ENCODE data around the gene OR2S2.
"Not testable (repeated sequence)": the region's sequence is repeated elsewhere in the genome, so short reads cannot be mapped to it uniquely, and the experiment has no call there.

Gene OR2S2

GRCh38 chr9:35960039-35960655 lies 2.2 kb upstream of the OR2S2 start:
- DNase-seq = no peak

GRCh38 chr9:35956651-35957050 lies 1.3 kb downstream of the OR2S2 start:
- DNase-seq = no peak

GRCh38 chr9:35954942-35955546 lies 2.9 kb downstream of the OR2S2 start:
- DNase-seq = peak; percentile 43

DNA sequence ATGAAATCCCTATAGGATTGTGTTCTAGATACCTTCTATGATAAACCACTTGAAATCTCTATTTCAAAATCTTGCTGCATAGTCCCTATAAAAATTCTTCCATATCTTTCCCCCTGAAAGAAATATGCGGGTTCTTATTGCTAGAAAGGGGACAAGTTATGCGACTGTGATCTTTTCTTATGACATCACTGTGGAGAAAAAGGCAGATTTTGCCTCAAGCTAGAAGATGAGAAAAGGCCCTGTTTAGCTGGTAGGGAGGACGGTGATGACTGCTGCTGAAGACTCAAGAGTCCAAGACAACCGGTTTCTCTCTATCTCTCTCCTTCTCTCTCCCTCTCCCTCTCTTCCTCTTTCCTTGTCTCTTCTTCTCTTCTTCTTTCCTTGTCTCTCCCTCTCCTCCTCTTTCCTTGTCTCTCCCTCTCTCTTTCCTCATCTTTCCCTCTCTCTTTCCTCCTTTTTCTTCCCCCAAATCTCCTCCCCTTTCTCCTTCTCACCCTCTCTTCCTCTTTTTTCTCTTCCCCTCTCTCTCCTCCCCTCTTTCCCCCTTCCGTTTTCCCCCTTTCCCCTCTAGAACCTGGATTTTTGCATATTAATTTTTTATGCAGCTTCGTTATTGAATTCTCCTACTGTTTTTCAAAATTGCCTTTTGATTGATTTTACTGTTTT lies 5.3 kb downstream of the OR2S2 start:
- DNase-seq = no peak

DNA sequence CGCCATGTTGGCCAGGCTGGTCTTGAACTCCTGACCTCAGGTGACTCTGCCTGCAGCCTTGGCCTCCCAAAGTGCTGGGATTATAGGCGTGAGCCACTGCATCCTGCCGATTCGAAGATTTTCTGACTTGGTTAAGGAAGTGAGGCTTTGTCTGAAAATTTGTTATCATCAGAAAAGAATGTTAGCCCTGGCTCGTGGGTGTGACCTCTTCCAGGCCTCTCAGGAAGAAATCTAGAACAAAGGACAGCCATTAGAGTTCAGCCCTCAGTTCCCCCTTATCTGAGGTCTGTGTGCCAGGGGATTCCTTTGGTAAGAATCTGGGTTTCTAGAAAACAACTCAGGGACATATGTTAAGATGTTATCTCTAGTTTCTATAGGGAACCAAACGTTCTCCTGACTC lies 6.2 kb downstream of the OR2S2 start:
- DNase-seq = no peak

DNA sequence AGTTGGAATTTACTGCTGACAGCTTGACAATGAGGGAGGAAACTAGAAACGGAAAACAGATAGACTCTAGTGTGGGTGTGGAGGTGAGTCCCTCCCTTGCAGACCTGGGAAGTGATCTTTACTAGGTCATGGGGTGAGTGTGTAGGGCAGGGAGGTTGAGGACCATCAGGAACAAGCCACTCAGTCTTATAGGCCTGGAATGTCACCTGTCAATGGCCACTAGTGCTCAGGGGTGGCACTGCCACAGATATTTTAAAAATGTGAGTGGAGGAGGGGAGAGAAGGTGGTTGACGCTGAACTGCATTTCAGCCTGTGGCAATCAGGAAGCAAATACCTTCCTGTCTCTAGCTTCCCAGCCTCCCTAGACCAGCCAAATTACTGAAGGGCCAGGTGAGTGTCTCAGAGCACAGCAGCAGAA lies 9.0 kb downstream of the OR2S2 start:
- no peak for DNase-seq

DNA sequence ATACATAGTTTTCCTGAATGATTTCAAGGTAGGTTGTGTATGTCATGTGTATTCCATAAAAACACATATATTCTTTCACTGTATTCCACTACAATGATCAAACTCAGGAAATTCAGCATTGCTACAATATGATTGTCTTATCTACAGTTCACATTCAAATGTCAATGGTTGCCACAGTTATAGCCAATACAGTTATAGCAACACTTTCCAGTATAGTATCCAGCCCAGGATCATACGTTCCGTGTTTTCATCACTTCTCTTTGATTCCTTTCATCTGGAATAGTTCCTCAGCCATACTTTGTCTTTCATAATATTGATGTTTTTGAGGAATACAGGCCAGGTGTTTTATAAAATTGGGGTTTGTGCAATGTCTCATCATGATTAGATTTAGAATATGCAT lies 9.5 kb downstream of the OR2S2 start:
- no peak for DNase-seq

DNA sequence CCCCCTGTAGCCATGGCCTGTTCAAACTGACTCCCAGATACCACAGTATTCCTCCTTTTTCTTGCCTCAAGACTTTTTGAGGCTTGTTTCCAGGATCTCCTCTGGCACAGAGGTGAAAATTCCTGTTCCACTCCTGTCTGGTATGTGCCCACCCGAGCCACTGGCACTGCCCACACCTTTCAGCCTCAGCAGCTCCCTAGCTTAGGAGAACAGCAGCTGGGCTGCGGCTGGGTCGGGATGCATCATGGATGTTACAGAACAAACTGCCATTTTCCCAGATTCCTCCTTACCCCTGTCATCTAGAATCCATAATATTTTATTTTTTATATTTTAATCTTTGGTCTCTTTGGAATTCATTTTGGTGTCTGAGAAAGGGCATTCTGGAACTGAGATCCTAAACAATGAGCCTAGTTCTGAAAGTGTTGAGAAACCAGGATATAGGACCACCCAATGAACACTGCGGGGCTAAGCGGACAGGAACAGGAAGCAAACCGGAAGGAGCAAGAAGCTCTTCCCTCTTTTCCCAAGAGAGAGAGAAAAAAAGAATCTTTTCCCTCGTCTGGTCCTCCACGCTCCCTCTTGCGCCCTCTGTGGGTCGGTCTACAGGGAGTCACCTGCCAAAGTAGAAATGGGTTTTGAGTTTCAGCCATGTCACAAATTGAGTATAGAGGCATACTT lies 12.5 kb downstream of the OR2S2 start:
- DNase-seq = peak; percentile 26

GRCh38 chr9:35944841-35945240 lies 13.1 kb downstream of the OR2S2 start:
- DNase-seq = no peak

DNA sequence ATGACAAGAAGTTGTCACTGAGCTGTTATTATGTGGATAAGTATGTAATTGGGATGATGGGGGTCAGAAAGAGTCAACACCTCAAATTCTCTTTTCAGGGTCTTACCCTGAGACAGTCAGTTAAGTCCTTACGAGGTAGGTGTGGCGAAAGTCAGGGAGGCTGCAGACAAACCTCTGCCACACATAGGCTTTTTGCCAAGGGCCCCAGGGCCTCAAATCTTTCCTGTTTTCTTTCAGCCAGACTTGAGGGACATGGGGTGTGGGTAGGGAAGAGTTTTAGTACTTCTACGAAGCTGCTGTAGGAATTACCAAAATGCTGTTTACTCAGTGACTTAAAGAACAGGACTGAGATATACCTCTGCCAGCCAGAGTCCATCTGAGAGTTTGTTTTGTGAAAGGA lies 13.8 kb downstream of the OR2S2 start:
- DNase-seq = no peak

DNA sequence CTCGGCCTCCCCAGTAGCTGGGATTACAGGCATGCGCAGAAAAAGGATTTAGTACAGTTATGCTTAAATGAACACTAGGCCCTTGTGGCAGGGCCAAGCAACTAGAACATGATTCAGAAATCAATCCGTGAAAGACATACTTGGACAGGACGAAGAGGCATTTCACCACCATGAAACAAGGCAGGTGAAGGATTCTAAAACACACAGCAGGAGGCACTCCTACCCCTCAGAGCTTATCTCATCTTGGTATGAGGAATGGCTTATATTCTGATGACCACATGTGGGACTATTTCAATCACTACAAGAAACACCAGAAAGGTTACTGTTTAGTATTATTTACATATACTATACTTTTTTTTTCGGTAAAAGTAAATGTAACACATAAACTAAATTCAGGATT lies 15.7 kb downstream of the OR2S2 start:
- no peak for DNase-seq

DNA sequence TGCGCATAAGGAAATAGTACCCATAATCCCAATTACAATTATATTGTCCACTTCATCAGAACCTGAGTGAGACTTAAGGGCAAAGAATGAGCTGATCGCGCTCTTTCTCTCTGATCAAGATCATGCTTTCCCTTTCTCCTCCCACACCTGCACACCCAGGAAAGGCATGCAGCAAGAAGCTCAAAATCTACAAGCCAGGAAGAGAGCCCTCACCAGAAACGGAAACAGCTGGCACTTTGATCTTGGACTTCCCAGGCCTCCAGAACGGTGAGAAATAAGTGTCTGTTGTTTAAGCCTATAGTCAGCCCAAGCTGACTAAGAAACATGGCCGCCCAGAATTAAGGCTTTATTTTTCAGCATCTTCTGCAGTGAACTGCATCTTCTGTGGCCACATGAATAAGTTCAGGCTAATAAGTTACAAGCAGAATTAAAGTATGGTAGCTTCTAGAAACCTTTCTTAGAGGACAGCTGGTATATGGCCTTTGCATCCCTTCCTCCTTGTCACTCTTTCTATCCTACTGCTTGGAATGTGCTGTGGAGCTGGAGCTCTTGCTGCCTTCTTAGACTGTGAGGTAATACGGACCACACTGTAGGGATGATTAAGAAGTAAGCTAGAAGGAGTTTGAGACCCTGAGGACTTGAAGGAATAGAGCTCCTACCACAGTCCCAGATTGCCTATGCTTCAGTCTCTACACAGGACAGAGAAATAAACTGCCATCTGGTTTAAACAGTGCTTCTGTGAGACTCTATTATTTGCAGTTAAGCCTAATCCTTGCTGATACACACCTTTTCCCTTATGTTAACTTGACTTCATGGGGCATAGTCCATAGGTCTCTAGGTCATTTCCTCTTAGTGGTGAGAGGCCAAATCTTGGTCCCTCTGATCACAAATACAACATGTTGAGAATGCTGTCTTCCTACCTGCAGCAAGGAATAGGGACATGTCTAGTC lies 17.2 kb downstream of the OR2S2 start:
- no peak for DNase-seq

DNA sequence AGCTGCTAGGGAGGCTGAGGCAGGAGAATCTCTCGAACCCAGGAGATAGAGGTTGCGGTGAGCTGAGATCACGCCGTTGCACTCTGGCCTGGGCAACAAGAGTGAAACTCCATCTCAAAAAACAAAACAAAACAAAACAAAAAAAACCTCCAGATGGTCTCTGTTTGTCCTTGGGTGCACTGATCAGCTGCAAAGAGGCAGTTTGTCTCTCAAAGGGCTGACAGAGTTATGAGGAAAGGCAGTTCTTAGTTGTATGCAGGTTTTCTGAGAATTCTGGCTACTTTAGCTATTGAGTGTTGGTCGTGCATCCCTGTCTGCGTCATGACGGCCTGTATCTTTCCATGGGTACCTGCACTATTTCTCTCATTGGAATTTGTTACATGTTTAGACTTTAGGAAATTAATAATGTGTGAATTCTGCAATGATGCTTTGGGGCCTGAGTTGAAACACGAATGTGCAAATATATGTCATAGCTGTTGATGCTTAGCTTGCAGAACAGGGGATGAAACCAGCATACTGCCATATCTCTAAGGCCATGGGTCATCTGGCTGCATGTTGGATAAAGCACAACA lies 18.2 kb downstream of the OR2S2 start:
- DNase-seq = no peak

DNA sequence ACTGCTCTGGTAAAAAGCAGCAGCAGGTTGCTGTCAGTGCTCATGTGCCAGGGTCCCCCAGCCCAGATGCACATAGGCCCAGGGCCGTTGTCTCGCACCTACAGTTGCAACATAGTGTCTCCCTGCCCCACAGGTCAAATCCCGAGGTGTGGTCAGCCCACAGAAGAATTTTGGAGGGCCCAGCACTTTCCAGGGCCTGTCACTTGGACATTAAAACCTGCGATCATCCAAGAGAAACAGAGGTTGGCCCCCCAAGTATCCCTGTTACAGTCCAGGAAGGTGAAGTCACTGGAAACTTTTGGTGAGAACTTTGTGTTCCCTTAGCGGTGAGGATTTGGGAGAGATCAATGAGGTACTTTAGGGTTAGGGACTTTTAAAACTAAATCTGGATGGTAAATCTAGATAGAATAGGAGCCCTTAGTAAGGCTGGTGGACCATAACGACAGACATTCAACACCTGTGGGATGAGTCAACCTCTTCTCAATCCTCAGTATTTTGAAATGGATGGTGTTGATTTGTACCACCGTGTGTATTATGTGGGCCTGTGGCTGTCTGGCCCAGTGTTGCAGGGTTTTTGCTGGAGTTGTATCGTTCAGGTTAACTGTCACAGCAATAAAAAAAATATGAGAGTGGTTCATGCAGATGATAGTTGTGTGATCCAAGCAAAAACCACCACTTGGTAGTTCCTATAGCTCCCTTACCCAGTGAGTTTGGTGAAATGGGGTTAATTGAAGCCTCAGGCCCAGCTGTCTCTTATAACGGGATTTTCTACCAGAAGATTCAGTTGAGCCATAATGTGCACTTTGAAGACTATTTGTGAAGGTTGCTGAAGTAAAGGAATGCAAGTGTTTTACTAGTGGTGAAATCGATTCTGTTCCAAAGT lies 19.2 kb downstream of the OR2S2 start:
- DNase-seq = no peak

DNA sequence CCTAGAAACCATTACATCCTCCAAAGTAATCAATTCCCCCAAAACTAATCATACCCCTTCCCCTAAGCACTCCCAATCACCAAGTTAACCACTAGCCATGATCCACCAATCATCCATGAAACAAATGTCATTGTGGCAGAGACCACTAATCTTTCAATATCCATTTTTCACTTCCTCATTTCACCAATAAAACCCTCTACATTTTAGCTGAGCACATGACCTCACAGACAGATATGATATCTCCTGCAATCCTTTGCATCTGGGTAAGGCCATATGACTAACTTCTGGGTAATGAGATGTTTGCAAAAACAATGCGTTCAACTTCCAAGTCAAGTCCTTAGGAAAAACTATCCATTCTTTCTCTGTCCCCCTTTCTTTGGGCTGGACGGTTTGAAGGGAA lies 20.7 kb downstream of the OR2S2 start:
- DNase-seq = no peak

DNA sequence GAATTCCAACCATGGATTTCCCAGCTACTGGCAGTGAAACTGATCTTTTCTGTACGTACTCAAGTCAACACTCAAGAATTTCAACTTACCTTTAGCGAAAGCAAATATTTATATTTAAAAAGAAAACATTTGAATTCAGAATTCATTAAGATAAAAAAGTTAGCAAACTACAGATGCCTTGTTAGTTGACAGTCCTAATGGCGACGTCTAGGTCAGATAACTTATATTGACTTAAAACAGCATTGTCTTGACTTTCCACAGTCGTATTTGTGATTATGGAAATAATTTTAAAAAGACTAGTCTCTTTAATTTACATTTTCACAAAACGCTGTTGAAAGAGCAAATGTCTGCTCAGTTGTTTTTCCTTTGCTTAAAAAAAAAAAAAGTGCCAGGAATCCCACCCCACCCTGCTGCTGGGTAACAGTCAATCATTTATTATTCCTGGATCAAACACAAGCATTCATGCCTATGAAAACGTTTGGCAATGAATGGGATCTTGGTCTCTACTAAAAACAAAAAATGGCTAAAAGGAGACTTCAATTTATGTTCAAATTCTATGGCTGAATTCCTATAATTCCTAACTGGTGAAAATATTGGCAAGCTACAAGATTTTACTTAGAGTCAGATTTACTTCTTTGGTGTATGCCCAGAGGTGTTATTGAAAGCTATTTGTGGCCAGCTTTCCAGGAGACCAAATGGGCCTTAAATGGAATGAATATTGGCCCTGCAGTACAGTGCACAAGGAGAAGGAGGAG lies 22.0 kb downstream of the OR2S2 start:
- no peak for DNase-seq

DNA sequence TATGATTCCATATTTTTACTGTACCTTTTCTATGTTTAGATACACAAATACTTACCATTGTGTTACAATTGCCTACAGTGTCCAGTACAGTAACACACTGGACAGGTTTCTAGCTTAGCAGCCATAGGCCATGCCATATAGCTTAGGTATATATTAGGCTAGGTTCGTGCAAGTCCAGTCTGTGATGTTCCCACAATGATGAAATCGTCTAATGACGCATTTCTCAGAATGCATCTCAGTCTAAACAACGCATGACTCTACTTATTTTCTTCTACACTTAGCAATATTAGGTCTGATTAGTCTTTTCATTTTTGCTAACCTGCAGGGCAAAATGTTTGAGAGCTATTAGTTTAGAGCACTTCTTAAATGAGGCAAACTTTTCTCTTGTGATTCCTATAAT lies 22.7 kb downstream of the OR2S2 start:
- no peak for DNase-seq

DNA sequence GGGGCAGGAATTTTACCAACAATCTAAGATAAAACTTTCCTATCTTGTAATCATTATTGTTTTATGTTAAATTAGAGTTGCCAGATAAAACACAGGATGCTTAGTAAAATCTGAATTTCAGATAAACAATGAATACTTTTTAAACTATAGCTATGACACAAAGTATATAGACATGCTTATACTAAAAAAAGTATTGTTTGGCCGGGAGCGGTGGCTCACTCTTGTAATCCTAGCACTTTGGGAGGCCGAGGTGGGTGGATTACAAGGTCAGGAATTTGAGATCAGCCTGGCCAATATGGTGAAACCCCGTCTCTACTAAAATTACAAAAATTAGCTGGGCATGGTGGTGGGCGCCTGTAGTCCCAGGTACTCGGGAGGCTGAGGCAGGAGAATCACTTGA lies 23.9 kb downstream of the OR2S2 start:
- DNase-seq = not testable (repeated sequence)

- DNase-seq = no peak
Measured at GRCh38 chr9:35933550-35934067, 24.3 kb downstream of the OR2S2 start.

- no peak for DNase-seq
Measured at GRCh38 chr9:35932735-35933134, 25.2 kb downstream of the OR2S2 start.
